SU-DHL-6 (cell line): ENCODE results near the gene INTS1.

Experiments used
- H2AFZ ChIP-seq: fragments of 200-600 bp; sonication (generic); 2 replicates; pipeline ENCODE4 v1.6.1; 2014; ENCODE audit warnings: low read depth, mild to moderate bottlenecking, moderate library complexity, mixed read lengths, antibody characterized with exemption, low read length; ENCODE audit not compliant: severe bottlenecking
- H3F3A ChIP-seq: fragments of 200-600 bp; shearing (Covaris generic); 2 replicates; pipeline ENCODE4 v1.6.0; 2016; ENCODE audit warnings: antibody characterized with exemption, mild to moderate bottlenecking; ENCODE audit not compliant: insufficient read depth
- H3K27ac ChIP-seq: fragments of 200-600 bp; sonication (generic); 2 replicates; pipeline ENCODE4 v1.5.1; 2016; ENCODE audit warnings: low read depth, mild to moderate bottlenecking, low read length, moderate library complexity, mixed read lengths
- H3K27me3 ChIP-seq: fragments of 200-600 bp; sonication (generic), shearing (Covaris generic); 2 replicates; pipeline ENCODE4 v1.6.0; 2014; ENCODE audit warnings: mild to moderate bottlenecking, low read length
- H3K36me3 ChIP-seq: fragments of 200-600 bp; sonication (generic); 2 replicates; pipeline ENCODE4 v1.6.1; 2014; ENCODE audit warnings: mild to moderate bottlenecking, low read length, mixed read lengths
- H3K4me2 ChIP-seq: fragments of 300-600, 200-600 bp; shearing (Covaris generic), sonication (generic); 2 replicates; pipeline ENCODE4 v1.6.0; 2014; ENCODE audit warnings: low read length, low read depth, mild to moderate bottlenecking; ENCODE audit not compliant: poor library complexity, severe bottlenecking
- H3K4me3 ChIP-seq: fragments of 200-600 bp; sonication (generic); 2 replicates; pipeline ENCODE4 v1.5.1; 2014; ENCODE audit warnings: antibody characterized with exemption, low read length, mild to moderate bottlenecking, mixed read lengths; ENCODE audit not compliant: insufficient read depth, poor library complexity, severe bottlenecking
- H3K79me2 ChIP-seq: fragments of 200-600 bp; sonication (generic); 2 replicates; pipeline ENCODE4 v1.6.1; 2014; ENCODE audit warnings: mild to moderate bottlenecking, low read length, moderate library complexity; ENCODE audit not compliant: insufficient read depth
- H3K9ac ChIP-seq: fragments of 200-600 bp; sonication (generic); 2 replicates; pipeline ENCODE4 v1.7.0; 2014; ENCODE audit warnings: mild to moderate bottlenecking, low read length
- H3K9me2 ChIP-seq: fragments of 200-600 bp; sonication (generic); replicated peaks from 2 replicates; pipeline ENCODE4 v1.6.1; 2014; ENCODE audit warnings: low read length; ENCODE audit not compliant: insufficient read depth
- H3K9me3 ChIP-seq: fragments of 200-600 bp; sonication (generic); 2 replicates; pipeline ENCODE4 v1.6.1; 2014; ENCODE audit warnings: low read length, mixed read lengths; ENCODE audit not compliant: insufficient read depth
- H4K20me1 ChIP-seq: fragments of 200-600 bp; sonication (generic); 2 replicates; pipeline ENCODE4 v1.6.1; 2014; ENCODE audit warnings: low read depth, mild to moderate bottlenecking, antibody characterized with exemption, low read length, moderate library complexity, mixed read lengths
- EZH2phosphoT487 ChIP-seq: fragments of 200-600 bp; sonication (generic), shearing (Covaris generic); conservative IDR thresholded peaks from 2 replicates; pipeline ENCODE4 v1.6.1; 2018; ENCODE audit warnings: mild to moderate bottlenecking, antibody characterized with exemption, low read length, moderate library complexity, mixed read lengths
- TF ChIP-seq, protein P1 (sequence below): fragments of 200-600 bp; sonication (generic); IDR thresholded peaks from one replicate; pipeline ENCODE4 v1.5.1; 2017; ENCODE audit warnings: antibody characterized with exemption, mild to moderate bottlenecking, low read length, moderate library complexity; ENCODE audit not compliant: insufficient read depth, poor library complexity, severe bottlenecking

INTS1 gene

DNA sequence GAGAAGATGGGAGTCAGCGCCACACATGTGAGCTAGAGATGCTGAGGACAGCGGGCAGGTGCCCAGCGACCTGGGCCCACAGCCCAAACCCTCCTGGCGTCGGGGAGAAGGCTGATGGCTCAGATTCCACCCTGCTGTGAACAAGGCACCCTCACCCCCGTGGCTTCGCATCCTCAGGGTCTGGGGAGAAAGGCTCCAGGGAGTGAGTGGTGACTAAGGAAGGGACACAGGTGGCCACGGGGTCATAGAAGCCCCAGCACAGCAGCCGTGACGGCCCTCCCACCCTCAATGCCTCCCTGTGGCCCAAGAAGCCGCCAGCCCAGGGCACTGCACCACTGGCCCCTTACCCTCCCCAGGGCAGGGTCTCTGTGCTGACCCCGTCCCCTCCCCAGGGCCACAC lies 19.6 kb downstream of the INTS1 start:
- Histone ChIP-seq H2AFZ (no peak overlapping the region), H3K4me3 (no peak overlapping the region), H3K9me3 (no peaks in the 10 kb centered on the region), H3K9ac (no peak overlapping the region), H3K27me3 (no peaks in the 10 kb centered on the region), H3K27ac (no peak overlapping the region), H3K4me2 (no peak overlapping the region), H3K36me3 (no peaks in the 10 kb centered on the region), H3F3A (no peaks in the 10 kb centered on the region), H3K79me2 (no peaks in the 10 kb centered on the region), H4K20me1 (no peaks in the 10 kb centered on the region), H3K9me2 (no peaks in the 10 kb centered on the region)
- TF ChIP-seq, protein P1, sequence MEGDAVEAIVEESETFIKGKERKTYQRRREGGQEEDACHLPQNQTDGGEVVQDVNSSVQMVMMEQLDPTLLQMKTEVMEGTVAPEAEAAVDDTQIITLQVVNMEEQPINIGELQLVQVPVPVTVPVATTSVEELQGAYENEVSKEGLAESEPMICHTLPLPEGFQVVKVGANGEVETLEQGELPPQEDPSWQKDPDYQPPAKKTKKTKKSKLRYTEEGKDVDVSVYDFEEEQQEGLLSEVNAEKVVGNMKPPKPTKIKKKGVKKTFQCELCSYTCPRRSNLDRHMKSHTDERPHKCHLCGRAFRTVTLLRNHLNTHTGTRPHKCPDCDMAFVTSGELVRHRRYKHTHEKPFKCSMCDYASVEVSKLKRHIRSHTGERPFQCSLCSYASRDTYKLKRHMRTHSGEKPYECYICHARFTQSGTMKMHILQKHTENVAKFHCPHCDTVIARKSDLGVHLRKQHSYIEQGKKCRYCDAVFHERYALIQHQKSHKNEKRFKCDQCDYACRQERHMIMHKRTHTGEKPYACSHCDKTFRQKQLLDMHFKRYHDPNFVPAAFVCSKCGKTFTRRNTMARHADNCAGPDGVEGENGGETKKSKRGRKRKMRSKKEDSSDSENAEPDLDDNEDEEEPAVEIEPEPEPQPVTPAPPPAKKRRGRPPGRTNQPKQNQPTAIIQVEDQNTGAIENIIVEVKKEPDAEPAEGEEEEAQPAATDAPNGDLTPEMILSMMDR: no peak
- no peak for TF ChIP-seq EZH2phosphoT487

DNA sequence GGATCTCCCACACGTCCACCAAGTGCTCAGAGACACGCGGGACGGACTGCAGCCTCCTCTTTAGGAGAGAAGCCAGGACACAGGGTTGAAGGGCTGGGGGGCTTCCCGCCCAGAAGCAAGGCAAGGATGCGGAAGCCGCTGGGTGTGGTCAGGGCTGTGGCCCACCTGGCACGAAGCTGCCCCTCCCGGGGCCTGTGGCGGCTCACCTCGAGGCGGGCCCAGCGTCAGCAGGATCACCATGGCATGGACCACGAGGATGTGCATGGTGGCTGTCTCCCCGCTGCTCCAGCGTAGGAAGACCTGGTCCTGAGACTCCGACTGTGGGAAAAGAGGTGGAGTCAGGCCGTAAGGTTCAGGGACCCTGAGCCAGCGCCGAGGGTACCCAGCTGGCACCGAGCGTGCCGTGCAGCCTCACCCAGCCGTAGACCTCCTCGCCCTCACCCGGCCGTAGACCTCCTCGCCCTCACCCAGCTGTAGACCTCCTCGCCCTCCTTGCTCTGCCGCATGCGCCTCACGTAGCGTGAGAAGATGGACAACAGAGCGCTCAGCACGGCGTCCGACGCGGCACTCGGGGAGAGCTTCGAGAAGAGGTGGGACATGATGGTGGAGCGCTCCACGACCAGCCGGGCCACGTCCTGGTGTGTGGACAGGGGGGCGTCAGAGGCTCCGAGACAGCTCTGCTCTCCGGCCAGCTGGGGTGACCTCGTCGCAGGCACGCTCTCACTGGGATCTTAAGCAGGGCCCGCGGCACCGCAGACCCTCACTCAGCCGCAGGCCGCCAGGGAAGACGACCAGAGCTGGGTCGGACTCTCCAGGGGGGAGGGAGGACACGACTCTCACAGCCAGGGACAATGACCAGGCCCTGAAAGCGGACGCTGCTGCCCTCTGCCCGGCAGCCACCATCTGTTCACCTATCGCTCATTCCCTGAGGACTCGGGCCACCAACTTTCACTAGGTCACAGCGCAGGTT lies 20.4 kb downstream of the INTS1 start:
- Histone ChIP-seq H3K36me3 (no peaks in the 10 kb centered on the region), H3K4me2 (no peak overlapping the region), H3K9me2 (no peaks in the 10 kb centered on the region), H3K4me3 (no peak overlapping the region), H3K27ac (no peak overlapping the region), H2AFZ (no peak overlapping the region), H3K79me2 (no peaks in the 10 kb centered on the region), H3K27me3 (no peaks in the 10 kb centered on the region), H3F3A (no peaks in the 10 kb centered on the region), H3K9me3 (no peaks in the 10 kb centered on the region), H4K20me1 (no peaks in the 10 kb centered on the region), H3K9ac (no peak overlapping the region)
- TF ChIP-seq, protein P1: no peak
- no peak for TF ChIP-seq EZH2phosphoT487

GRCh38 chr7:1483079-1483478 lies 21.1 kb downstream of the INTS1 start:
- Histone ChIP-seq H3K4me3 (no peak overlapping the region), H3F3A (no peaks in the 10 kb centered on the region), H2AFZ (no peak overlapping the region), H3K27me3 (no peaks in the 10 kb centered on the region), H3K9me3 (no peaks in the 10 kb centered on the region), H3K9me2 (no peaks in the 10 kb centered on the region), H3K4me2 (no peak overlapping the region), H3K79me2 (no peaks in the 10 kb centered on the region), H4K20me1 (no peaks in the 10 kb centered on the region), H3K36me3 (no peaks in the 10 kb centered on the region), H3K9ac (no peak overlapping the region), H3K27ac (no peak overlapping the region)
- TF ChIP-seq, protein P1: no peak
- TF ChIP-seq EZH2phosphoT487: no peak
